Measurements from ENCODE around the gene PRC1.

Gene PRC1

DNA sequence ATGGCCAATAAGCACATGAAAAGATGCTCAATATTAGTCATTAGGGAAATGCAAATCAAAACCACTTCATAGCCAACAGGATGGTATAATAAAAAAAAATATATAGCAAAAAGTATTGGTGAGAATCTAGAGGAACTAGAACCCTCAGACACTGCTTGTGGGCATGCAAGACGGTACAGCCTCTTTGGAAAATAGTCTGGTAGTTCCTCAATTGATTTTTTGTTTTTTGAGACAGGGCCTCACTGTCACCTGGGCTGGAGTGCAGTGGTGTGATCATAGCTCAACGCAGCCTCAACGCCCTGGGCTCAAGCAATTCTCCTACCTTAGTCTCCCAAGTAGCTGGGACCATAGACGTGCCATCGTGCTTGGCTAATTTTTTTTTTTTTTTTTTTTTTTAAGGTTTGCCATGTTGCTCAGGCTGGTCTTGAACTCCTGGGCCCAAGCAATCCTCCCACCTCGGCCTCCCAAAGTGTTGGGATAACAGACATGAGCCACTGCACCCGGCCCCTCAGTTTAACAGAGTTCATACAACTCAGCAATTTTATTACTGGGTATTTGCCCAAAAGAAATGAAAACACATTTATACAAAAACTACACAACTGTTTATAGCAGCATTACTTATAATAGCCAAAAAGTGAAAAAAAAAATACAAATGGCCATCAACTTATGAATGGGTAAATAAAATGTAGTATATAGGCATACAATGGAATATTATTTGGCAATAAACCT lies 5.1 kb downstream of the PRC1 start:
- ATAC-seq, result peak in 1 of 2 donors; percentile 21

DNA sequence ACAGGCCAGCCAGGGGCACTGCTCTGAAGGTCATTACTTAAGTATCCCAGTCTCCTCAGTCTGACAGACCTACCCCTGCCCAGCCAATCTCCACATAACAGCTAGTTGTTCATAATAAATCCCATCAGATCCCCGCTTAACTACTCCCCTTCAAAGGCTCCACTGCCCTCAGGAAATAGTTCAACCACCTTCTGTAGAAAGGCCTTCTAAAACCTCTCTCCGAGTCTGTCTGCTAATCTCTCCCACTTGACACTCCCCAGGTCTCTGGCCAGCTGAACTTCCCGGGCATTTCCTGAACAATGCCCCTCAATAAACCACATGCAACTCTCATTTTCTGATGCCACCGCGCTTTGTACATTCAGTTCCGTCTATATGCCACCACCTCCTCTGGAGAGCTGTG lies 6.0 kb downstream of the PRC1 start:
- no peak for ATAC-seq

DNA sequence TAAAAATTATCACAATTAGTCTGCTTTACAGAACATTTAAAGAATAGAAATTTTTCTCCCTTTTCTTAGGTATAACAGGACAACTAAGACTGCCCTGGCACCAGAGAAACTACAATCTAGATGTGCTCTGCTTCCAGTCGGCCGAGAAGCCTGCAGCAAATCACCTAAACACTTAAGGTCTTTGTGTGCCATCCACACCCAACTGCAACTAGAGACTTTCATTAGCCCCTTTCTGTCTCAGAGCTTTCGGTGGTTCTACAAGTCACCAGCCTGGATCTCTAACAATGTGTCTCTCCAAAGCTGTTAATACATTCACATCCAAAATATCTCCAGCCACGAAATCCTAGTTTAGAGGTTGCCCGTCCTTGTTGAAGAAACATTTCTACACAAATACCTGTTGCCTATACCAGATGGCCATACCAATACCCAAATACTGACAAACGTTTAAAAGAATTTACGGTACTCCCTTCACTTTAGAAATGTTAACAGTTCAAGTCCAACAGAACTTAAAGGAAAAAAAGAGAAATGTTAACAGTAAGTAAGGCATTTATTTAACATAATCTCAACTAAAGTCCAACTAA lies 6.7 kb downstream of the PRC1 start:
- ATAC-seq, result no peak

DNA sequence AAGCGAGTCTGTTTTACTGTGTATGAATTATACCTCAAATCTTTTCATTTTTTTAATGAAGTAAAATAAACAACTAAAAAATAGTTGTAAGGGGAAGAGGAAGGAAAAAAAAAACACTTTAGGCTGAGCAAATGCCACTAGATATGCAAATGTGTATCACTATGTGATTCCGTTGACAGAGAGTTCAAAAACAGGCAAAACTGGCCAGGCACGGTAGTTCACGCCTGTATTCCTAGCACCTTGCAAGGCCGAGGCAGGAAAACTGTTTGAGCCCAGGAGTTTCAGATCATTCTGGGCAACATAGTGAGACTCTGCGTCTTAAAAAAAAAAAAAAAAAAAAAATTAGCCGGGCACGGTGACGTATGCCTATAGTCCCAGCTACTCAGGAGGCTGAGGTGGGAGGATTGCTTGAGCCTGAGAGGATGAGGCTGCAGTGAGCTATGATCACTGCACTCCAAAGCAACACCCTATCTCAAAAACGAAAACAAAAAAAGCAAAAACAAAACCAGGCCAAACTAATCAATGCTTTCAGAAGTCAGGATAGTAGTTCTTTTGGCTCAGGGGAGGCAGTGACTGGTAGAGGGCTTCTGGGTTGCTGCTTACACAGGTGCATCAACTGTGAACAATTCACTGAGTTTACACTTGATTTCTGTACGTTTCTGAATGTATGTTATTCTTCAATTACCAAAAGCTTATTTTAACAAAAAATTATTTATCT lies 7.4 kb downstream of the PRC1 start:
- ATAC-seq, result no peak

DNA sequence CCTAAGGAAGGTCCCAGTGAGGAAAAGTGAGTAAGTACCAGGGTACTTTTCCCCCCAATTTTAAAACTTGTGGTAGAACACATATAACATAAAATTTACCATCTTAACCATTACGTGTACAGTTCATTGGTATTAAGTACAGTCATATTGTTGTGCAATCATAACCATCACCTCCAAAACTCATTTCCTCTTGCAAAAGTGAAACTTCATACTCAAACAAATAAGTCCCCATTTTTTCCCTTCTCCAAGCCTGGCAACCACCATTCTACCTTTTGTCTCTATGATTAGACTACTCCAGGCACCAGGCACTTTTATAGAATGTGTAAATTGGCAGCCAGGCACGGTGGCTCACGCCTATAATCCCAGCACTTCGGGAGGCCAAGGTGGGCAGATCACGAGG lies 12.2 kb downstream of the PRC1 start:
- ATAC-seq, result peak in 1 of 2 donors; percentile 63

DNA sequence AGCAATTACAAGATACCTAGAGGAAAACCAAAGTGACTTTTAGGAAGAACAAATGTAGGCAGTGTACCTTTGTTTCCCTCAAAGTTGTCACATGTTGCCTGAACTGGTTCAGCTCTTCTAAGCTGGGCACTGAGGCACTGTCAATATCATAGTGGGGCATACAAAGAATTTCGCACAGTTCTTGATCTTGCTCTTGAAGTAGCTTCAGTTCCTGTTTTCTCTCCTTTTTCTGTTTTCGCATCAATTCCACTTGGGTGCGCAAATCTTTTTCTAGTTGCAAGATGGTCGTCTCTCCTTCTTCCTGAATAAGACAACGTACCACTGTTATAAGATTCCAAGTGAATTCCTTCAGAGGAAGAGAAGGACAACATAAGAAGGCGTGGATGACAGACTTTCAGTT lies 12.7 kb downstream of the PRC1 start:
- ATAC-seq, result no peak

DNA sequence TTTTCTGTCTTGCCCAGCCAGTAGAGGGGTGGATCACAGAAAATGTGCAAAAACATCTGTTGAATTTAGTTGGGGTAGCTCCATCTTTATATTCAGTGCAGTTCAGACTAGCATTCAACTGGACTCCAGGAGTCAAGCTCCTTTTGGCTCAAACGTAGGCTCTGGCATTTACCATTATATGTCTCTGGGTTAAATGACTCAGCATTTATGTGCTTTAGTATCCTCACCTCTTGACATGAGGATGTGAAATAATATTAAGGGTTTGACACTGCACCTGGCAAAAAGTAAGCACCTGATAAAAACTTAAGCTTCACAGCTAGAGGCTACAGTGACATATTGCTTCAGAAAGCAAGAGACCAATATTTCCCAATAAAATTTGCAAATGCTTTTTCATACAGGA lies 14.8 kb downstream of the PRC1 start:
- no peak for ATAC-seq

DNA sequence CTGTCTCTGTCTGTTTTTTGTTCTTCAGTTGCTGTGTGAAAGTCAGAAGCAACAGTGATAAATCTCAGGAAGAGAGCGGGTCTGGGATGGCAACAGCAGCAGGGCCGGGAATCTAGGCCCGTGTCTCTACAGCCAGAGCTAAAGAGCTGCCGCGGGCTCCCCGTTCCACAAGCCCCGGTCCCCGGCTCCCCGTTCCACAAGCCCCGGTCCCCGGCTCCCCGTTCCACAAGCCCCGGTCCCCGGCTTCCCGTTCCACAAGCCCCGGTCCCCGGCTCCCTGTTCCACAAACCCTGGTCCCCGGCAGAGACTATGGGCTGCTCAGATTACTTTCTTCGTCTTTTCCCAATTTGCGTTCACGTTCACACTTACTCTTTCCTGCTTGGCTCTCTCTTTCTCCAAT lies 20.1 kb downstream of the PRC1 start:
- no peak for ATAC-seq

DNA sequence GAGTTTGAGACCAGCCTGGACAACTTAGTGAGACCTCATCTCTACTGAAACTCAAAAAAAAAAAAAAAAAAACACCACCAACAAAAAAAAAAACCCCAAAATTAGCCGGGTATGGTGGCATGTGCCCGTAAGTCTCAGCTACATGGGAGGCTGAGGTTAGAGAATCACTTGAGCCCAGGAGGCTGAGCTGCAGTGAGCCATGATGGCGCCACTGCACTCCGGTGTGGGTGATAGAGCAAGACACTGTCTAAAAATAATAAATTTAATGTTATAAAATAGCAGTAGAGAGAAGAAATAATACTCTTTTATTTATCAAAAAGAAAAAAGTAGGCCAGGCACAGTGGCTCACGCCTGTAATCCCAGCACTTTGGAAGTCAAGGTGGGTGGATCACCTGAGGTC lies 22.2 kb downstream of the PRC1 start:
- ATAC-seq, result no peak

DNA sequence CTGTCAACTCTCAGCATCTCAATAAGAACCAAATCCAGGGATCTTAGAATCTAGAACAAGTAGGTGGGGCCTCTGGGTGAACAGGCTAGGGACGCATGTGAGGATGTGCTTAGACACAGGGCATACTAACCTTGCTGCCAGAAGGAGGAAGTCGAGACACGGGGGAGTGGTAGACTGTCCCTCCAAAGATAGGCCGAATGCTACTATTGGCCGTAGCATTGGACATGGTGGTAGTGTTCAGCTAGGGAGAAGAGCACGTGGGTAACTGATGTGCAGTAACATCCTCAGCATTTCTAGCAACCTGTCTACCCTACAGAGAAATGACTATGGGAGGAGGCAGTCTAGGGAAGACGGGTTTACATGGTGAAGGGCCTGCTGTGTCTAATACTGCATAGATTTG lies 24.1 kb downstream of the PRC1 start:
- no peak for ATAC-seq

DNA sequence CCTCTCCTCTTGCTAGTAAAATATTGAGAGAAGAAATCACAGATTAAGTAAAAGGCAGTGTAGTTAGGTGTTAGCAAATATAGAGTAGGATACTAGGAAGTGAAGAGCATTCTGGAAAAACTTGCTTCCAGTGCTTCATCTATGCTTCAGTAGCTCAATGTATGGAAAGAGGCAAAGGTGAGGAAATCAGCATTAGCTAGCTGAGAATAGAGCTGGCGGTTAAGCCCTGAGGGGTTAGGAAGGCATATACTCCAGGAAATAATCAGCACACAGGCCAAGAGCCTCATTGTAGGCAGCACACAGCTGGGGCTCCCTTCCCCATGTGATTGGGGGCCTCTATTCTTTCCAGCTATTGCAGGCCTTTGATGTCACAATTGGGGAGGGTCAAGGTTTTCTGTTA lies 25.9 kb downstream of the PRC1 start:
- ATAC-seq, result no peak

DNA sequence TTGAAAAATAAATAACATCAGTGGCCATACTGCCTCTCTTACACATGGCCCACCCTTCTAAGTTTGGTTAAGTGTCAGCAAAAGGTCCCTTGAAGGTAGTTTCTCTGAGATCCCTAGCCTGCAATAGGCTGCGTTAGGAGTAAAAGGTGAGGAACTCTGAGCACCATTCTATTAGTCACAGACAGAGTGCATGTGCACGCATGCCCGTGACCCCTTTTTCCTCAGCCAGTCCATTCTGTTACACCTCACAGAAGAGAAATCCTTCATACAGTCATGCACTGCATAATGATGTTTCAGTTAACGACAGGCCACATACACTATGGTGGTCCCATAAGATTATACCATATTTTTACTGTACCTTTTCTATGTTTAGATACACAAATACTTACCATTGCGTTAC lies 27.1 kb downstream of the PRC1 start:
- no peak for ATAC-seq

DNA sequence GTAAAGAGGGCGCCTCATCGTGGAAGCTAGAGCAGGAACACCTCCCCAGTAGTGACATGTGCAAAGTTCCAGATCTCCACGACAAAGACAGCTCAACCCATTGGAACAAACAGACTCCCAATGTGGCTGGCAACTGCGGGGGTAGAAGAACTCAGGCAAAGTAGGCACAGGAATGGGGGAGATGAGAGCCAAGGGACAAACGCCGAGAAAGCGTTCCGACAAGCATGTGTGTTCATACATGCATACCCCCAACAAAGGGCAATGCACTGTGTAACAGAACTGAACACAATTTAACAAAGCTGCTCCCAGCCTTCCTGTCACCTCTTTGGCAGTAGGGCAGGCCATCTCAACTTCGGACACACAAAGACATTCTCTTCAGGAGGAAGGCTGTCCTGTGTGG lies 28.1 kb downstream of the PRC1 start:
- no peak for ATAC-seq

DNA sequence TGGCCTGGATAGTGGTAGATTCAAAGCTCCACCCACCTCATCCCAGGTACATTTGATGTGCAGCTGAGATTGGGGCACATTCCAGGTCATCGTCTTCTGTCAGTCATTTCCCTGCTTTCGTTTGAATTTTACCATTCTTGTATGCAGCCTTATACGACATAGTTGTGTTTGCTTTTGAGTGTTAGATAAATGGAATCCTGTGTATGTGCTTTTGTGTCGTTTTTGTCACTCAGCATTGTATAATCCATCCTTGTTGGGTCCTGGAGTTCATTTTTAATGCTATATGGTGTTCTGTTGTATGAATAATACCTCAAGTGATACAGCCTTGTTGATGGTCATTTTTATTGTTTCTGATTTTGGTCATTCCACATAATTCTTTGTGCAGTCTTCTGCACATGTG lies 32.3 kb downstream of the PRC1 start:
- ATAC-seq, result no peak

DNA sequence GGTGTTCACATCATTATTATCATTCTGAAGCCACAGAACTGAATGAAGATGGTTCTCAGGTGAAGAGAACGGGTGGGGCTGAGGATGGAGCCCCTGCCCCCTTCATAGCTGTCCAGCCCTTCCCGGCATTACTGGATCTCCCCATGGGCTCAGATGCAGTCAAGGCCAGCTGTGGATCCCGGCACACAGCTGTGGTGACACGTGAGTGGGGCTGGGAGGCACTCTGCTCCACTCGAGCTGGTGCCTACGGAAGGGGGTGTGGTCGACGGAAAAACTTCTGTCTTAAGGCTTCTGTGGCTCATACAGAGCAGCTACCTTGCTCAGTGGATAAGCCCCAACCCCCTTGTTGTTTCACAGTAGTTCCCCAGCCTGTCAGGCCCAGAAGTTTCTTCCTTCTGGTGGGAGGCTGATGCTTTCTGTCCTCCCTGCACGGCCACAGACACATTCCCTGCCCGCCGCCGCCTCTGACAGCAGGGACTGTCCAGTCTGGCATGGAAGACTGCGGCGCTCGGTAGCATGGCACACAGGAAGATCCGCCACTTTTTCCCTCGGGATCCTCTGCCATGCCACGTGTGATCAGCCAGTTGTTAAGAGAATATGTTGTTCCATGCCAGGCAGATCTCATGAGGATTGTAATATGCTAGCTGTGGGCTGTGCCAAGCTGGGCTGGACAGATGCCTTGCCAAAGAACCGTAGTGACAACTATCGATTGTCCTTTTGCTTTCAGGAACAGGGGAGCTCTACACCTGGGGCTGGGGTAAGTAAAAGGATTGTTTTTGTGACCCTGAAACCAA lies 33.8 kb downstream of the PRC1 start:
- ATAC-seq, result no peak

DNA sequence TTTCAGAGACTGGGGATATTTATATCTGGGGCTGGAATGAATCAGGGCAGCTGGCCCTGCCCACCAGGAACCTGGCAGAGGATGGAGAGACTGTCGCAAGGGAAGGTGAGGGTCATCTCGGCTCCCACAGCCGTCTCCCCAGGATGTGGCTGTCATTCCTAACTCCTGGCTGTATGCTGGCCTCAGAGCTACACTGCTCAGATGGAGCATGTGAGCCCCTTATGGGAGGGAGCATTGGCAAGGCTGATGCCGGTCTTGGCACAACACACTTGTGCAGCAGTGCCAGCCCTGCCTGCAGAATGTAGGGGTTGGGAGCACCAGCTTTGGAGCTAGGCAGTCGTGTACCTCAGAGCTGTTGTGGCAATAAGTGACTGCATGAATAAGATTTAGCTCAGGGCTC lies 34.4 kb downstream of the PRC1 start:
- ATAC-seq, result no peak

DNA sequence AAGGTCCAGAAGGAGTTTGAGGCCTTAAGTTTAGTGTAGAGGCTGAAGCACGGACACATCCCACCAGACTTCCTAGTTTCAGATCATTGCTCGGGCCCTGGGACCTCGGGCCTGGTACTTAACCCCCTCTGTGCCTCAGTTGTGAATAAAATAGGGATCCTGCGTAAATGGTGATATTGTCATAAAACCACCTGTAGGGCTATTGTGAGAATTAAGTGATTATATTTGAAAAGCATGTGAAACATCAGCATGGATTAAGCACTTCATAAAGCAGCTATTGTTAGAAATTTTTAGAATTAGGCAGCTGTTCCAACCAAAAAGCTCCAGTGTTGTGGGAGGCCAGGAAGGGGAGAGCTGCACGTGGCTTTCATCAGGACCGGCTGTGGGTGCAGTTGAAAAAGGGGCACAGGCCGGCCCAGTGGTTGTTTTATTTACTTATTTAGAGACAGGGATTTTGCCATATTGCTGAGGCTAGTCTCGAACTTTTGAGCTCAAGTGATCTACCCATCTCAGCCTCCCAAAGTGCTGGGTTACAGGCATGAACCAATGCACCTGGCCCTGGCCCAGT lies 35.2 kb downstream of the PRC1 start:
- no peak for ATAC-seq

DNA sequence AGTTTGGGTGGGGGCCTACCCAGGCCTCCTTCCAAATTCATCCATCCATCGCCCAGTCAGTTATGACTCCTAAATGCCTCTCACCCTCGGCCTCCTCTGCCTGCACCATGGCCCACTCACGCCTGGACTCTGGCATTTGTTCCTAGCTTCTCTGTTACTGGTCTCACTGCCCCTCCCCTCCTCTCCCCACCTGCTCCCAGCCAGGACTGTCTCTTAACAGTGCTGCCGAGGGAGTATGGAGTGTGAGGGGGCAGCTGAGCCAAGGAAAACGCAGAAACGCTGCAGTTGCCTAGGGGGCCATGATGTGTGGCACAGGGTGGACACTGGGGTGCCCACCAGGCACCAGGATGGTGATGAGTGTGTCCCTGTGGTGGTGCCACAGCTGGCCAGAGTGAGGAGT lies 36.5 kb downstream of the PRC1 start:
- ATAC-seq, result no peak

DNA sequence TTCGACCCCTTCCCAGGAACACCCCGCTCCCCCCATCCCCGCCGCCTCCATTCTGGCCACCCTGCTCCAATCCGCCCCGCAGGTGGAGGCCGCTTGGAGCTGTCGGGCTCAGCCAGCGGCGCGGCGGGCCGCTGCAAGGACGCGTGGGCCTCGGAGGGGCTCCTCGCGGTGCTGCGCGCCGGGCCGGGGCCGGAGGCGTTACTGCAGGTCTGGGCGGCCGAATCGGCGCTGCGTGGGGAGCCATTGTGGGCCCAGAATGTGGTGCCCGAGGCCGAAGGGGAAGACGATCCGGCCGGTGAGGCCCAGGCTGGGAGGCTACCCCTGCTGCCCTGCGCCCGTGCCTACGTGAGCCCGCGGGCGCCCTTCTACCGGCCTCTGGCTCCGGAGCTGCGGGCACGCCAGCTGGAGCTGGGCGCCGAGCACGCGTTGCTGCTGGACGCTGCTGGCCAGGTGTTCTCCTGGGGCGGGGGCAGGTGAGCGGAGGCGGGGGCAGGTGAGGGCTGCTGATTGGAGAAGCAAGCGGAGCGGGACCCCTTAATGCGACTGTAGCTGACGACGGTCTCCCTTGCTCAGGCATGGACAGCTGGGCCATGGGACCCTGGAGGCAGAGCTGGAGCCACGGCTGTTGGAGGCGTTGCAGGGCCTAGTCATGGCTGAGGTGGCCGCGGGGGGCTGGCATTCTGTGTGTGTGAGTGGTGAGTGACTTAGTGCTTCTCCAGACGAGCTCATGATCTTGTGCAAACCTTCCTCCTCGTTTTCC lies 37.1 kb downstream of the PRC1 start:
- ATAC-seq, result no peak

DNA sequence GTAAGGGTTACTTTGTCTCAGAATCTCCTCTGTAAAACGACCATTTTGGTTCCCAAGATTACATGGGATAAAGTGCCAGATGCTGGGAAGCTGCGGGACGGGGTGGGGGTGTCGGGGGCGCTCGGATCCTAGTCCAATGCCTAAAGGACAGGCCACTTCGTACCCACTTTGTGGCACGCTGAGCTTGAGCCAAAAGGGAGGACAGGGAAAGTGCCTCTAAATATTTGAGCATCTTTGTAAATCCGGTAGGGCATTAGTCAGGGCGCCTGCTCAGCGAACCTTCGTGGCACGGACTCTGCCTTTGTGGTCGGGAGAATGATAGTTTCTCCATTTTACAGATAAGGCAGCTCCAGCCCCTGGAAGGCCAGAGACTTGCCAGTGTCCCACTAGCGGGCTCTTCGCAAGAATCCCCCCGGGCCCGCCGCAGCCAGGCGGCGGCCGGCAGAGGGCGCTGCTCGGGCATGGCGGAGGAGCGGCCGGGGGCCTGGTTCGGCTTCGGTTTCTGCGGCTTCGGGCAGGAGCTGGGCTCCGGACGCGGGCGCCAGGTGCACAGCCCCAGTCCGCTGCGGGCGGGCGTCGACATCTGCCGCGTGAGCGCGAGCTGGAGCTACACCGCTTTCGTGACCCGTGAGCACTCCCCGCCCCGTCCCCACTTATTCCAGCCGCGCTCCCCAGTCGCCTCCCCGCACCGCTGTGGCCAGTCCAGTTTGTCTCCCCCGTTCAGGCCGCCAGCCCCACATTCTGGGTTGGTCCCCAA lies 37.9 kb downstream of the PRC1 start:
- ATAC-seq, result no peak

DNA sequence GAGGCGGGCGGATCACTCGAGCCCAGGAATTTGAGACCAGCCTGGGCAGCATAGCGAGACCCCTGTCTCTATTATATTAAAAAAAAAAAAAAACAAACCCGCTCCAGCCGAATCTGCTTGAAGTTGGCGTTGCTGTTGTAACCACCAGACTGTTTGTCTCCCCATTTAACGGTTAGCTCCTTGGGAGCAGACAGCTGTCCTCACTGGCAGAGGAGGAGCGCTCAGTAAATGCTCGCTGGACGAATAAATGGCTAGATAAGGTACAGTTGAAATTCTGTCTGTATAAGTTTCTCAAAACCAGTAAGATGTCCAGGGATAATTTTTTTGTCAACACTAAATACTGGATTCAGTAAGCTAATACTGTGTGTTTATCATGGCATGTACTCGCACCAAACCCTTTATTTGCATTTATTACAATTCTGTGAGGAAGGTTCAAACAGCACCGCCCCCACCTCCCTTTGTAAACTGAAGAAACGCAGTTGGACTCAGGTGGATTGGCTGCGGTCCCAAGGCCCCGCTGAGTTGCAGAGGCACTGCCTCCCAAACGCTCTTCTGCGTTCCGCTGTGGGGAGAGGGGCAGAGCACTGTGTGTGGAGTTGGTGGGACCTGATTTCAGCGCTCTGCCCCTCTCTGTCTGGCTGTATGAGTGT lies 38.6 kb downstream of the PRC1 start:
- no peak for ATAC-seq

Data from activated CD4-positive, CD25-positive, alpha-beta regulatory T cell treated with anti-CD3 and anti-CD28 coated beads, Interleukin-2, amount 50 U/mL, for 24 hours (primary cell).